Measurements from ENCODE around the gene AGR2. TPM values are rescaled to one million over a fixed set of nuclear protein-coding genes. Genes with fewer than 3 reads are reported as not detected.

Gene AGR2
- total and polyA plus RNA-seq, 10 of the 15 experiments (the other 5 are each of a cell fraction or from before 2014, with no cell fraction given) = 0.67 TPM; not detected in 9

GRCh38 chr7:16840094-16840493 is 35.3 kb upstream of the AGR2 start (continued):
- TF ChIP-seq REST (IDR thresholded peaks at IDR 0.05; ENCODE audit: low read depth, low read length) (no peak), POLR2AphosphoS2 (IDR thresholded peaks at IDR 0.05; ENCODE audit: low read depth, low read length) (no peak), MEF2A (IDR thresholded peaks at IDR 0.05; ENCODE audit: insufficient read depth, low read depth, low read length) (no peak), MTA2 (IDR thresholded peaks at IDR 0.05; ENCODE audit: low read depth) (no peak), NRF1 (conservative IDR thresholded peaks at IDR 0.05; ENCODE audit: low read depth, low read length) (no peak), SUPT20H (IDR thresholded peaks at IDR 0.05; ENCODE audit: borderline replicate concordance, control insufficient read depth, low read depth, low read length) (no peak), ETV6 (conservative IDR thresholded peaks at IDR 0.05 in 1 of 2, IDR thresholded peaks at IDR 0.05 in 1 of 2; ENCODE audit: borderline replicate concordance in 1 of 2, low read depth in 1 of 2) (no peak), NR2C2 (IDR thresholded peaks at IDR 0.05; ENCODE audit: borderline replicate concordance, control insufficient read depth, insufficient read length, low read depth) (no peak)

GRCh38 chr7:16839646-16840045 is 34.8 kb upstream of the AGR2 start:
- no peaks in the 10 kb centered on the region for H4K20me1 ChIP-seq (ENCODE audit: control insufficient read depth, insufficient read depth)
- ATAC-seq (no peak), DNase-seq (ENCODE audit: low read depth, low spot score) (no peak), FAIRE-seq (no peak)
- H2AFZ ChIP-seq (ENCODE audit: control insufficient read depth, low read depth, low read length) = no peak overlapping the region
- POLR2A ChIA-PET = no interaction called here
- RAD21 ChIA-PET (ENCODE audit: unreplicated experiment) = no interaction called here
- SMC1A ChIA-PET (ENCODE audit: uncharacterized antibody, unreplicated experiment) = interaction anchor here (0.6 to 1.0 kb wide), 2 partner anchors 35 to 114 kb away, joined by 3 read pairs; no protein-coding TSS in a partner anchor
- WGBS (ENCODE audit: insufficient coverage, insufficient replicate concordance, low lambda C conversion rate, missing lambda C conversion rate) = 46% methylated on average over 2 of the region's 2 CpGs
- H3K36me3 ChIP-seq (ENCODE audit: control insufficient read depth in 2 of 2, insufficient read depth in 2 of 2, low read length in 1 of 2) = no peaks in the 10 kb centered on the region
- CTCF ChIA-PET = no interaction called here
- H3K4me3 ChIP-seq = no peak overlapping the region
- BruUV-seq (replicated peaks) = no TSS peak
- H3K9me3 ChIP-seq (replicated peaks; ENCODE audit: control insufficient read depth, insufficient read depth, low read length) = no peaks in the 10 kb centered on the region
- no peak overlapping the region for H3K27ac ChIP-seq (ENCODE audit: control insufficient read depth, insufficient read depth)
- no peak overlapping the region for H3K9ac ChIP-seq (ENCODE audit: control insufficient read depth, insufficient read depth, low read length)
- H3K4me2 ChIP-seq (ENCODE audit: control insufficient read depth, insufficient read depth) = no peak overlapping the region
- no peaks in the 10 kb centered on the region for H3K79me2 ChIP-seq (ENCODE audit: control insufficient read depth, insufficient read depth, low read length)
- in situ Hi-C loops (cut with MboI) (no loop called here), intact Hi-C loops (cut with micrococcal nuclease; ENCODE audit: unreplicated experiment) (no loop called here)
- no peaks in the 10 kb centered on the region; a peak in 1 of 4 replicates for H3K27me3 ChIP-seq (replicated peaks in 1 of 2; ENCODE audit: control insufficient read depth in 2 of 2, insufficient read depth in 2 of 2, low read length in 1 of 2)
- H3K4me1 ChIP-seq (ENCODE audit: control insufficient read depth, insufficient read depth, low read length) = no peaks in the 10 kb centered on the region
- no peak for TF ChIP-seq MEF2A (IDR thresholded peaks at IDR 0.05; ENCODE audit: insufficient read depth, low read depth, low read length)
- TF ChIP-seq RELB (IDR thresholded peaks at IDR 0.05; ENCODE audit: low read depth) = no peak
- no peak for TF ChIP-seq BCL11A (IDR thresholded peaks at IDR 0.05; ENCODE audit: low read depth, low read length)
- no peak for TF ChIP-seq STAT1 (conservative IDR thresholded peaks at IDR 0.05)
- TF ChIP-seq BHLHE40 (IDR thresholded peaks at IDR 0.05; ENCODE audit: borderline replicate concordance in 1 of 2, low read depth in 2 of 2, low read length in 1 of 2) = no peak
- TF ChIP-seq CEBPZ (IDR thresholded peaks at IDR 0.05; ENCODE audit: low read depth, low read length) = no peak
- no peak for TF ChIP-seq RUNX3 (IDR thresholded peaks at IDR 0.05; ENCODE audit: low read length)

All from GM12878 (cell line).